ENCODE data around the gene NKAPL. TPM values are rescaled to one million over a fixed set of nuclear protein-coding genes. Genes with fewer than 3 reads are reported as not detected.

Gene NKAPL
- total RNA-seq, 1 experiment from 2014 or later, result not detected

GRCh38 chr6:28232785-28233184, 26.3 kb upstream of the NKAPL start:
- no peaks in the 10 kb centered on the region for H4K20me1 ChIP-seq (ENCODE audit: insufficient read depth)
- peaks cover 4% of the 10 kb centered on the region; the same call in 1 of the 2 replicates for H3K79me2 ChIP-seq (ENCODE audit: insufficient read depth, low read length)
- ATAC-seq (no peak), DNase-seq (ENCODE audit: low read depth, low spot score) (no peak)
- no peaks in the 10 kb centered on the region for H3K9me2 ChIP-seq (ENCODE audit: insufficient read depth)
- no peak overlapping the region for H3K4me2 ChIP-seq (ENCODE audit: low read length)
- ChIA-PET CTCF (no interaction called here), RAD21 (ENCODE audit: low non-redundant PET in 1 of 2, low total read pairs in 2 of 2, uncharacterized antibody in 2 of 2, unreplicated experiment in 2 of 2) (no interaction called here), POLR2A (no interaction called here)
- intact Hi-C loops (cut with micrococcal nuclease), result no loop called here
- no peaks in the 10 kb centered on the region for H3K27me3 ChIP-seq (ENCODE audit: insufficient read depth, low read length)
- H3K4me1 ChIP-seq (ENCODE audit: control insufficient read depth in 1 of 2, insufficient read depth in 2 of 2, low read length in 2 of 2), result no peaks in the 10 kb centered on the region
- H3K9ac ChIP-seq (ENCODE audit: low read length), result no peak overlapping the region
- TF ChIP-seq SIN3A (IDR thresholded peaks at IDR 0.05; ENCODE audit: low read depth), result no peak
- TF ChIP-seq EZH2 (IDR thresholded peaks at IDR 0.05), result no peak
- no peak for TF ChIP-seq JUND (IDR thresholded peaks at IDR 0.05)
- no peak for TF ChIP-seq SP1 (IDR thresholded peaks at IDR 0.05; ENCODE audit: low read depth)
- TF ChIP-seq REST (IDR thresholded peaks at IDR 0.05; ENCODE audit: low read depth), result no peak
- TF ChIP-seq CBX3 (IDR thresholded peaks at IDR 0.05; ENCODE audit: low read depth), result no peak
- no peak for TF ChIP-seq FOSL1 (IDR thresholded peaks at IDR 0.05; ENCODE audit: low read depth)
- TF ChIP-seq POLR2A (IDR thresholded peaks at IDR 0.05; ENCODE audit: borderline replicate concordance, extremely low read depth, insufficient read depth, insufficient read length), result no peak
- no peak for TF ChIP-seq CEBPB (IDR thresholded peaks at IDR 0.05; ENCODE audit: low read depth)
- TF ChIP-seq, protein P1, sequence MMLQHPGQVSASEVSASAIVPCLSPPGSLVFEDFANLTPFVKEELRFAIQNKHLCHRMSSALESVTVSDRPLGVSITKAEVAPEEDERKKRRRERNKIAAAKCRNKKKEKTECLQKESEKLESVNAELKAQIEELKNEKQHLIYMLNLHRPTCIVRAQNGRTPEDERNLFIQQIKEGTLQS (IDR thresholded peaks at IDR 0.05), result no peak
- TF ChIP-seq EZH2phosphoT487 (IDR thresholded peaks at IDR 0.05; ENCODE audit: borderline replicate concordance), result no peak
- no peak for TF ChIP-seq EGR1 (IDR thresholded peaks at IDR 0.05; ENCODE audit: low read depth)
- no peak for TF ChIP-seq SRF (IDR thresholded peaks at IDR 0.05; ENCODE audit: low read depth)
- no peak for TF ChIP-seq RAD21 (IDR thresholded peaks at IDR 0.05; ENCODE audit: low read depth)
- no peak for TF ChIP-seq ELF1 (IDR thresholded peaks at IDR 0.05; ENCODE audit: borderline replicate concordance, low read depth)
- TF ChIP-seq, protein P2, sequence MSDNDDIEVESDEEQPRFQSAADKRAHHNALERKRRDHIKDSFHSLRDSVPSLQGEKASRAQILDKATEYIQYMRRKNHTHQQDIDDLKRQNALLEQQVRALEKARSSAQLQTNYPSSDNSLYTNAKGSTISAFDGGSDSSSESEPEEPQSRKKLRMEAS (IDR thresholded peaks at IDR 0.05), result no peak
- TF ChIP-seq, protein P3, sequence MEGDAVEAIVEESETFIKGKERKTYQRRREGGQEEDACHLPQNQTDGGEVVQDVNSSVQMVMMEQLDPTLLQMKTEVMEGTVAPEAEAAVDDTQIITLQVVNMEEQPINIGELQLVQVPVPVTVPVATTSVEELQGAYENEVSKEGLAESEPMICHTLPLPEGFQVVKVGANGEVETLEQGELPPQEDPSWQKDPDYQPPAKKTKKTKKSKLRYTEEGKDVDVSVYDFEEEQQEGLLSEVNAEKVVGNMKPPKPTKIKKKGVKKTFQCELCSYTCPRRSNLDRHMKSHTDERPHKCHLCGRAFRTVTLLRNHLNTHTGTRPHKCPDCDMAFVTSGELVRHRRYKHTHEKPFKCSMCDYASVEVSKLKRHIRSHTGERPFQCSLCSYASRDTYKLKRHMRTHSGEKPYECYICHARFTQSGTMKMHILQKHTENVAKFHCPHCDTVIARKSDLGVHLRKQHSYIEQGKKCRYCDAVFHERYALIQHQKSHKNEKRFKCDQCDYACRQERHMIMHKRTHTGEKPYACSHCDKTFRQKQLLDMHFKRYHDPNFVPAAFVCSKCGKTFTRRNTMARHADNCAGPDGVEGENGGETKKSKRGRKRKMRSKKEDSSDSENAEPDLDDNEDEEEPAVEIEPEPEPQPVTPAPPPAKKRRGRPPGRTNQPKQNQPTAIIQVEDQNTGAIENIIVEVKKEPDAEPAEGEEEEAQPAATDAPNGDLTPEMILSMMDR (IDR thresholded peaks at IDR 0.05 in 2 of 3, conservative IDR thresholded peaks at IDR 0.05 in 1 of 3; ENCODE audit: borderline replicate concordance in 1 of 3, insufficient read depth in 1 of 3, low read depth in 2 of 3, low read length in 2 of 3), result no peak
- TF ChIP-seq YY1 (IDR thresholded peaks at IDR 0.05; ENCODE audit: extremely low read depth, insufficient replicate concordance, low read depth, low read length), result no peak
- no peak for TF ChIP-seq ZBTB33 (IDR thresholded peaks at IDR 0.05; ENCODE audit: extremely low read depth, insufficient replicate concordance, low read length)
- TF ChIP-seq ZFX (IDR thresholded peaks at IDR 0.05), result no peak
- no peak overlapping the region for H2AFZ ChIP-seq (ENCODE audit: low read depth, low read length, poor library complexity, severe bottlenecking)
- no peak overlapping the region for H3K4me3 ChIP-seq (replicated peaks in 1 of 2; ENCODE audit: low read depth in 1 of 2, low read length in 2 of 2)
- BruUV-seq (replicated peaks), result no TSS peak
- H3K36me3 ChIP-seq (ENCODE audit: control insufficient read depth in 1 of 2, insufficient read depth in 2 of 2, low read length in 2 of 2), result peaks cover 30% of the 10 kb centered on the region in 2 experiments
- no peak overlapping the region for H3K27ac ChIP-seq (ENCODE audit: low read depth, low read length)
- H3K9me3 ChIP-seq (ENCODE audit: control insufficient read depth in 1 of 2, insufficient read depth in 1 of 2, low read depth in 1 of 2, low read length in 2 of 2), result no peaks in the 10 kb centered on the region

Measured in HCT116 (cell line).